Ishikawa (cell line): ENCODE measurements around the gene GLIS1.

Experiments
- CEBPB ChIP-seq: IDR thresholded peaks from 2 replicates; pipeline ENCODE4 v1.6.1; 2012
- CREB1 ChIP-seq: IDR thresholded peaks from 2 replicates; pipeline ENCODE4 v1.6.1; 2012; ENCODE audit warnings: low read depth
- EGR1 ChIP-seq: IDR thresholded peaks from 2 replicates; pipeline ENCODE4 v1.6.1; 2012
- EP300 ChIP-seq: IDR thresholded peaks from 2 replicates; pipeline ENCODE4 v1.6.1; 2012; ENCODE audit warnings: borderline replicate concordance
- FOXM1 ChIP-seq: IDR thresholded peaks from 2 replicates; pipeline ENCODE4 v1.6.1; 2012; ENCODE audit warnings: low read depth, borderline replicate concordance
- MAX ChIP-seq: IDR thresholded peaks from 2 replicates; pipeline ENCODE4 v1.6.1; 2012
- NFIC ChIP-seq: IDR thresholded peaks from 2 replicates; pipeline ENCODE4 v1.6.1; 2012
- RAD21 ChIP-seq: IDR thresholded peaks from 2 replicates; pipeline ENCODE4 v1.6.1; 2012; ENCODE audit warnings: low read depth
- REST ChIP-seq: IDR thresholded peaks from 2 replicates; pipeline ENCODE4 v1.6.1; 2012; ENCODE audit warnings: low read depth, mild to moderate bottlenecking
- TAF1 ChIP-seq: IDR thresholded peaks from 2 replicates; pipeline ENCODE4 v1.6.1; 2012; ENCODE audit warnings: low read depth, mild to moderate bottlenecking
- TCF12 ChIP-seq: IDR thresholded peaks from 2 replicates; pipeline ENCODE4 v1.6.1; 2012; ENCODE audit warnings: low read depth
- TEAD4 ChIP-seq: IDR thresholded peaks from 2 replicates; pipeline ENCODE4 v1.6.1; 2012
- USF1 ChIP-seq: IDR thresholded peaks from 2 replicates; pipeline ENCODE4 v1.6.1; 2012
- YY1 ChIP-seq: IDR thresholded peaks from 2 replicates; pipeline ENCODE4 v1.6.1; 2012; ENCODE audit warnings: low read depth
- ZBTB7A ChIP-seq: IDR thresholded peaks from 2 replicates; pipeline ENCODE4 v1.6.1; 2012; ENCODE audit warnings: low read depth

The GLIS1 gene

DNA sequence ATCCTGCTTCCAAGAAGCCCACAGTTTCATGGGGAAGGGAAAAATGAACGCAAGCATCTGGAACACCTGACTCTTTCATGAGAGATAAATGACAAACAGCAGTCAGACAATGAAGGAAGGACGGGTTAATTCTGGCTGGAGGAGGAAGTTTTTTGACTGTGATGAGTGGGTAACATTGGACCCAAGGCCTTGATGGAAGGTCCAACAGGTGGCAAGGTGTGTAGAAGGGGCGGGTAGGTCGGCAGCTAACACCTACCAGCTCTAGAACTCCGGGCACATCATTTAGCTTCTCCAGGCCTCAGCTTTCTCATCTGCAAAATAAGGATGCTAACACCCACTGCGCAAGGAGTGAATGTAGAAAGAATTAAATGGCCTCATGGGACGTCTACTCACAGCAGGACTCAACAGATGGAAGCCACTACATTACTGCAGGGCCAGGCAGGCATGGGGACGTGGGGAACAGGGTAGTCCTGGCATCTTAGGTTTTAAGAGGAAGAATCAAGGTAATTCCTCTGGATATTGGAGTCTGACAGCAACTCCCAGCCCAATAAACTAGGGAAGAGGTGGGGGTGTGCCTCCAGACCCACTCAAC, 12.9 kb downstream of the GLIS1 start:
- no peak for TF ChIP-seq USF1
- no peak for TF ChIP-seq TCF12
- no peak for TF ChIP-seq TEAD4
- TF ChIP-seq EP300 = no peak
- TF ChIP-seq TAF1 = no peak
- no peak for TF ChIP-seq REST
- TF ChIP-seq ZBTB7A = no peak

DNA sequence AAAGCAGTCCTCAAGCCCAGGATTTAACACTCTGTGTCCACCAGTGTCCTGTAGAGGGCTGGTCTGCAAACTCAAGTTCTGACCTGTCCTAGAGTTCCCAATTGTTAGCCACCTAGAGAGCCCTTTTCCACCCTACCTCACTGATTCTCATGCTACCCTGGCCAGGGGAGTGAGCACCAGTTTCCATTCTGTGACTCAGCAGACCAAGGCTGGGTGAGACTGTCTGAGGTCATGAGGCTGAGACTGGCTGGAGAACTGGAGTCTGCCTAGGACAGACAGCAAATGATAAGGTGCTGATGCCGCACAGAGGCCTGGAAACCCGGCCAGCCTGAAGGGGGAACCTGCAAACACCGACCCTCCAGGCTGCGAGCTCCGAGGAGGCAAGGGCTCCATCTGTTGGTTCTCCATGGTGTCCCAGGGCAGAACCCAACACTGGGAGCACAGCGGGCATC, 13.7 kb downstream of the GLIS1 start:
- TF ChIP-seq REST (no peak), CEBPB (no peak), RAD21 (peak; percentile 29; the same call in 1 of the 2 replicates), EP300 (no peak), FOXM1 (no peak), EGR1 (no peak), CREB1 (no peak)

GRCh38 chr1:53722025-53722424, 16.9 kb downstream of the GLIS1 start:
- TF ChIP-seq EGR1 (no peak), YY1 (no peak), NFIC (no peak), ZBTB7A (no peak), TEAD4 (no peak), MAX (no peak), CEBPB (no peak)

DNA sequence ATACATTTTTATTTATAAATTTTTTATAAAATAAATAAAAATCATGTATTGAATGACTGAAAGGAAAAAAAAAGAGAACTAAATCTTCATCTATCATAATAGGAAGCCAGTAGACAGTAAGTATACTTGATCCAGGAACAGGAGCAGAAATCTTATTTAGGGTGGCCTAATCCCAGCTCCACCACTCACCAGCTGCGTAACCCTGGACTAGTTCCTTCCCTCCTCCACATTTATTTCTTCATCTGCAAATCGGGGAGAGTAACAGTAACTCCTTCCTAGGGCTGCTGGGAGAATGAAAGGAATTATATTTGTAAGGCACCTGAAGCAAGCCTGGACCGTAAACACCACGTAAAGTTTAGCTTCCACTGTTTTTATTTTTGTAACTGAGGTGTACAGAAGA, 17.9 kb downstream of the GLIS1 start:
- TF ChIP-seq REST = no peak
- no peak for TF ChIP-seq EP300
- no peak for TF ChIP-seq FOXM1
- no peak for TF ChIP-seq EGR1
- no peak for TF ChIP-seq ZBTB7A
- TF ChIP-seq USF1 = no peak
- no peak for TF ChIP-seq CEBPB
- TF ChIP-seq CREB1 = no peak
- TF ChIP-seq RAD21 = no peak
- TF ChIP-seq TAF1 = no peak
- TF ChIP-seq TCF12 = no peak
- no peak for TF ChIP-seq TEAD4
- no peak for TF ChIP-seq NFIC
- TF ChIP-seq MAX = no peak
- TF ChIP-seq YY1 = no peak

DNA sequence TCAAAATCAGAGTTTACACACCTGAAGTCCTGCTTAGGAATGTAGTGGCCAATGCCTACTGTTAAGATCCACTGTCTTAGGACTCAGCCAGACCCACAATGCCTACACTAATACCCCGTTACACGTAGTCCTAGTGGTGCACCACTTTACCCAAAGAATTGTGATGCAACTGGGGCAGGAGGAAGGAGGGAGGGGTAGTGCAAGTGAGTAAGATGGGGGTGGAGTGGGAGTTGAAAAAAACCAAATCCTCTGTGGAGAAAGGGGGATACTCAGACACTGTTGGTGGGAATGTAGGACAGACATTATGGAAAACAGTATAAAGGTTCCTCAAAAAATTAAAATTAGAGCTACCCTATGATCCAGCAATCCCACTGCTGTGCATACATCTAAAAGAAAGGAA, 19.5 kb downstream of the GLIS1 start:
- TF ChIP-seq YY1 (no peak), MAX (no peak), REST (no peak), TEAD4 (no peak), FOXM1 (no peak), ZBTB7A (no peak), EP300 (no peak), RAD21 (no peak), CEBPB (no peak), TAF1 (no peak), USF1 (no peak), TCF12 (no peak), NFIC (no peak), CREB1 (no peak), EGR1 (no peak)
